ENCODE data around the gene CCDC142.

DNA sequence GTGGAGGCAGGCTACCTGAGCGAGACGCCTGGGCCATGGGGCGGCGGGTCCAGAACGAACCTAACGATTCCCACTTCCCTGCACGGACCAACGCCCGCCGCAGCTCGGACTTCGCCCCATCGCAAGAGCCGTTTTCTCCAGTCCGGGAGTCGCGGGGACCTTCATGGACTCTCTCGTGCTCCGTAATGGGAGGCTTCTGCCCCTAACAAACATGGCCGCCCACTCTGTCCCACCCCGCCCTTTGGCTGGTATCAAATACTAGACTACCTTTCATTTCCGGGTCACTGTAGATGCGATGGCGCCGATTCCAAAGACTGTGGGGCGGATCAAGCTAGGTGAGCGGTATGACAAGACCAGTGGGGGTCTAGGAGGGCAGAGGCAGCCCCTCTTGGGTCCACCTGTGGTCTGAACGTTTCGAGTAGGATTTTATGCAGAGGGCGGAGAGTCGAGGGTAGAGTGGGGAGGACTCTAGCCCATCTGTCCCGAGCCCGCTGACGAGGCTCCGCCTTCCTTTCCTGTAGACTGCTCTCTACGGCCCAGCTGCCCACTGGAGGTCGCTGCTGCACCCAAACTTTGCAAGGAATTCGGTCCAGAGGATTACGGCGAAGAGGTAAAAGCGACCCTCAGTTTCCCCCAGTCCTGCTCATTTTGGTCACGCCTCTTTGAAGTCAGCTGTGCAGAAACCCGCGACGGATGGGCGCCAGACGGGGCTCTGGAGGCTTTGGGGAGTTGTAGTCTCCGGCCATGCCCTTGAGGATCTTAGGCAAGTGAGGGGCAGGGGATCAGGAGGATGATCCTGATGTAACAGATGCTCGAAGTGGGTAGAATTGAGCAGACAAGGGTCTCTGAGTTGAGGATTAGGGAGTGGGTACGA is at the start of gene CCDC142, which contains the start of gene TTC31:
- TF ChIP-seq, protein P1, sequence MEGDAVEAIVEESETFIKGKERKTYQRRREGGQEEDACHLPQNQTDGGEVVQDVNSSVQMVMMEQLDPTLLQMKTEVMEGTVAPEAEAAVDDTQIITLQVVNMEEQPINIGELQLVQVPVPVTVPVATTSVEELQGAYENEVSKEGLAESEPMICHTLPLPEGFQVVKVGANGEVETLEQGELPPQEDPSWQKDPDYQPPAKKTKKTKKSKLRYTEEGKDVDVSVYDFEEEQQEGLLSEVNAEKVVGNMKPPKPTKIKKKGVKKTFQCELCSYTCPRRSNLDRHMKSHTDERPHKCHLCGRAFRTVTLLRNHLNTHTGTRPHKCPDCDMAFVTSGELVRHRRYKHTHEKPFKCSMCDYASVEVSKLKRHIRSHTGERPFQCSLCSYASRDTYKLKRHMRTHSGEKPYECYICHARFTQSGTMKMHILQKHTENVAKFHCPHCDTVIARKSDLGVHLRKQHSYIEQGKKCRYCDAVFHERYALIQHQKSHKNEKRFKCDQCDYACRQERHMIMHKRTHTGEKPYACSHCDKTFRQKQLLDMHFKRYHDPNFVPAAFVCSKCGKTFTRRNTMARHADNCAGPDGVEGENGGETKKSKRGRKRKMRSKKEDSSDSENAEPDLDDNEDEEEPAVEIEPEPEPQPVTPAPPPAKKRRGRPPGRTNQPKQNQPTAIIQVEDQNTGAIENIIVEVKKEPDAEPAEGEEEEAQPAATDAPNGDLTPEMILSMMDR (IDR thresholded peaks at IDR 0.05): peak; percentile 68
- TF ChIP-seq TCF7 (CRISPR knock-in tag; IDR thresholded peaks at IDR 0.05; ENCODE audit: low read depth) (no peak; the same call in 1 of the 2 replicates), FOXP1 (CRISPR knock-in tag; IDR thresholded peaks at IDR 0.05; ENCODE audit: borderline replicate concordance) (no peak; the same call in 1 of the 2 replicates), ZNF138 (CRISPR knock-in tag; conservative IDR thresholded peaks at IDR 0.05) (no peak), SP1 (CRISPR knock-in tag; conservative IDR thresholded peaks at IDR 0.05) (peak; percentile 85), JAZF1 (CRISPR knock-in tag; IDR thresholded peaks at IDR 0.05) (no peak), ETV6 (CRISPR knock-in tag; IDR thresholded peaks at IDR 0.05) (peak; percentile 84), IRF2 (CRISPR knock-in tag; IDR thresholded peaks at IDR 0.05; ENCODE audit: borderline replicate concordance, low read depth) (no peak)
- TF ChIP-seq, protein P2, sequence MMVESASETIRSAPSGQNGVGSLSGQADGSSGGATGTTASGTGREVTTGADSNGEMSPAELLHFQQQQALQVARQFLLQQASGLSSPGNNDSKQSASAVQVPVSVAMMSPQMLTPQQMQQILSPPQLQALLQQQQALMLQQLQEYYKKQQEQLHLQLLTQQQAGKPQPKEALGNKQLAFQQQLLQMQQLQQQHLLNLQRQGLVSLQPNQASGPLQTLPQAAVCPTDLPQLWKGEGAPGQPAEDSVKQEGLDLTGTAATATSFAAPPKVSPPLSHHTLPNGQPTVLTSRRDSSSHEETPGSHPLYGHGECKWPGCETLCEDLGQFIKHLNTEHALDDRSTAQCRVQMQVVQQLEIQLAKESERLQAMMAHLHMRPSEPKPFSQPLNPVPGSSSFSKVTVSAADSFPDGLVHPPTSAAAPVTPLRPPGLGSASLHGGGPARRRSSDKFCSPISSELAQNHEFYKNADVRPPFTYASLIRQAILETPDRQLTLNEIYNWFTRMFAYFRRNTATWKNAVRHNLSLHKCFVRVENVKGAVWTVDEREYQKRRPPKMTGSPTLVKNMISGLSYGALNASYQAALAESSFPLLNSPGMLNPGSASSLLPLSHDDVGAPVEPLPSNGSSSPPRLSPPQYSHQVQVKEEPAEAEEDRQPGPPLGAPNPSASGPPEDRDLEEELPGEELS (CRISPR knock-in tag; IDR thresholded peaks at IDR 0.05): peak; percentile 7; the same call in 1 of the 2 replicates
